KG1 (cell line): ENCODE data around the gene SEMG1.

ENCODE experiments used
- DNase-seq: peaks from one replicate; lab custom pipeline; 2025; lab: John Stamatoyannopoulos, UW

Gene SEMG1

DNA sequence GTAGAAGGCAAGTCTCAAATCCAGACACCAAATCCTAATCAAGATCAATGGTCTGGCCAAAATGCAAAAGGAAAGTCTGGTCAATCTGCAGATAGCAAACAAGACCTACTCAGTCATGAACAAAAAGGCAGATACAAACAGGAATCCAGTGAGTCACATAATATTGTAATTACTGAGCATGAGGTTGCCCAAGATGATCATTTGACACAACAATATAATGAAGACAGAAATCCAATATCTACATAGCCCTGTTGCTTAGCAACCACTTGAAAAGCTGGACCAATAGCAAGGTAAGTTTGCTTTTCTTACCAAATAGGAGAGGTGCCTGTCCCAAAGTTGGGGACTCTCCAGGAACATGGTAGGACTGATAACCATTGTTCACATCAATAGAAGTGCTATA lies 16.3 kb downstream of the SEMG1 start:
- no peak for DNase-seq

- DNase-seq: no peak
Observed at GRCh38 chr20:45226287-45226686, 19.5 kb downstream of the SEMG1 start.

- no peak for DNase-seq
Observed at GRCh38 chr20:45229264-45230056, 22.6 kb downstream of the SEMG1 start.

GRCh38 chr20:45230631-45231030 lies 23.8 kb downstream of the SEMG1 start:
- no peak for DNase-seq

DNA sequence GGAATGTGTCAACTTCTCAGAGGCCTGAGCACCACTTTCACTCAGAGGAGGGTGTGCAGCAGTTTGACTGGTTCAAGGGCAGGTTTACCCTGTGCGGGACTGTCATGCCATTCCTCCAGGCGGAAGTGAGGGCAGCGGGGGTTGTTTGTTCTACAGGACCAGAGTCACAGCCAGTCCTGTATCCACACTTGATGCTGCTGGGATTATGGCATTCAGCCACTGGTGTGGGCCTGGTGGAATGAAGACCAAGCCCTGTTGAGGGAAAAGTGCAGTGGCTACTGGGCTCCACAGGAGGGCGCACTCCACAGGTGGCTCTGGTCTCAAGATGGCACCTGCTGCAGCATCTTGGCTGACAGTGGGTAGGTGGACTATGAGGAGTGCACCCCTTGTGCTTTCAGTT lies 29.2 kb downstream of the SEMG1 start:
- DNase-seq: no peak

- DNase-seq: no peak
Observed at GRCh38 chr20:45238139-45238538, 31.3 kb downstream of the SEMG1 start.

GRCh38 chr20:45246109-45246508 lies 39.3 kb downstream of the SEMG1 start:
- peak; percentile 2 for DNase-seq

DNA sequence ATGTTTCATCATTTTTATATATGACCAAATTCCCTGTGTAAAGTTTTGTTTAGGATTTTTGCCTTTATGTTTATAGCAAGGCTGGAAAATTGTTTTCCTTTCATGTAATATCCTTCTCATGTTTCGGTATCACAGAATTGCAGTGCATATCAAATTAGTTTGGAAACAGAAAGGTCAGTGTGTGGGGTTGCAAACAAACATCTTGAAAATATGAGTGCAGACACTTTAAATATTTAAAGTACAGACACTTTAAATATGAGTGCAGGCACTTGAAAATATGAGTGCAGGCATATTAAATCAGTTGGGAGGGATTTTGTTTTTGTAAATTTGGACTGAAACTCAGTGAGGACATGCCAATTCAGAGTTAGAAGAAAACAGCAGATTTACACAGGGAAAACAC lies 41.0 kb downstream of the SEMG1 start:
- no peak for DNase-seq

DNA sequence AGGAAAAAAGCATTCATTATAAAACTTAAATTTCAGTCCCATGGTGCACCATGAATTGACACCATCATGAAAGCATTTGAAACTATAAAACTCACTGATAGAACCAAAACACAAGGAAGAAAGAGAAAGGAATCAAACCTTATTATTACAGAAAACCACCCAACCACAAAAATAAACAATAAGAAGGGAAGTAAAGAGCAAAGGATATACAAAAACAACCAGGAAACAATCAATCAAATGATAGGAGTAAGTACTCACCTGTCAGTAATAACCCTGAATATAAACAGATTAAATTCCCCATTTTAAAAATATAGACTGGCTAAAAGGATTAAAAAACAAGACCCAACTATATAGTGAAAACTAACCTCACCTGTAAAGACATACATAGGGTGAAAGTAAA lies 41.8 kb downstream of the SEMG1 start:
- DNase-seq: no peak

- DNase-seq: no peak
Observed at GRCh38 chr20:45251884-45252560, 45.2 kb downstream of the SEMG1 start.

- DNase-seq: no peak
Observed at GRCh38 chr20:45253261-45253660, 46.4 kb downstream of the SEMG1 start.

- DNase-seq: no peak
Observed at GRCh38 chr20:45254383-45255262, 47.8 kb downstream of the SEMG1 start, which contains the start of gene SLPI. Gene SLPI (minus strand): TSS chr20:45254564. CDS start chr20:45254543, 21 bp downstream.

GRCh38 chr20:45257161-45257560 lies 50.3 kb downstream of the SEMG1 start:
- DNase-seq: no peak

- no peak for DNase-seq
Observed at GRCh38 chr20:45257711-45258110, 50.9 kb downstream of the SEMG1 start.

- no peak for DNase-seq
Observed at GRCh38 chr20:45258259-45258658, 51.4 kb downstream of the SEMG1 start.

GRCh38 chr20:45258664-45259063 lies 51.8 kb downstream of the SEMG1 start:
- no peak for DNase-seq
